IMR-90 (cell line): ENCODE data around the gene BRF1.

ENCODE experiments used
- CHD1 ChIP-seq: IDR thresholded peaks from 2 replicates; pipeline ENCODE4 v1.6.1; 2012; ENCODE audit warnings: low read depth, low read length, improper control_type of control experiment
- CTCF ChIP-seq: conservative IDR thresholded peaks from 2 replicates; pipeline ENCODE4 v1.5.1; 2012; ENCODE audit warnings: mild to moderate bottlenecking, low read depth, low read length, improper control_type of control experiment
- ELK1 ChIP-seq: fragments of 150-350 bp; IDR thresholded peaks from 2 replicates; pipeline ENCODE4 v1.6.1; 2016; ENCODE audit warnings: low read depth, mild to moderate bottlenecking, low read length, moderate library complexity, borderline replicate concordance
- FOS ChIP-seq: fragments of 150-350 bp; IDR thresholded peaks from 2 replicates; pipeline ENCODE4 v1.6.1; 2016; ENCODE audit warnings: low read depth, low read length
- MXI1 ChIP-seq: IDR thresholded peaks from 2 replicates; pipeline ENCODE4 v1.6.1; 2012; ENCODE audit warnings: low read depth, mild to moderate bottlenecking, low read length, moderate library complexity, borderline replicate concordance
- NFE2L2 ChIP-seq: fragments of 150-350 bp; IDR thresholded peaks from 2 replicates; pipeline ENCODE4 v1.6.1; 2016; ENCODE audit warnings: low read depth, mild to moderate bottlenecking, low read length
- POLR2A ChIP-seq: IDR thresholded peaks from 2 replicates; pipeline ENCODE4 v1.6.1; 2012; ENCODE audit warnings: mild to moderate bottlenecking, low read depth, low read length
- RAD21 ChIP-seq: IDR thresholded peaks from 2 replicates; pipeline ENCODE4 v1.6.1; 2012; ENCODE audit warnings: low read length, improper control_type of control experiment

- TF ChIP-seq CTCF (no peak), CHD1 (no peak), RAD21 (no peak), ELK1 (no peak), POLR2A (no peak), FOS (no peak), NFE2L2 (no peak), MXI1 (no peak)
Observed at GRCh38 chr14:105163040-105163742, 137.6 kb downstream of the BRF1 start.
